Right atrium auricular region (tissue), 2 donors: ENCODE measurements around the gene SGO2. TPM values are rescaled to one million over a fixed set of nuclear protein-coding genes. Genes with fewer than 3 reads are reported as not detected.

Experiments used
- DNase-seq: peaks from one replicate; pipeline ENCODE4 v3.0.0-alpha.2; 2019; ENCODE audit warnings: low spot score
- H3K27ac ChIP-seq, 2 donors: fragments of 200-600 bp; sonication (generic); 1 replicate in 1 of 2; 2 replicates in 1 of 2; pipeline ENCODE4 v1.5.1; 2016 to 2019
- H3K27me3 ChIP-seq, 2 donors: fragments of 200-600 bp; sonication (generic); one replicate each; pipeline versions ENCODE4 v1.5.1 to v1.6.0; 2017 to 2019
- H3K36me3 ChIP-seq: fragments of 200-600 bp; sonication (generic); one replicate; pipeline ENCODE4 v1.5.1; 2016
- H3K4me1 ChIP-seq, 2 donors: fragments of 200-600 bp; sonication (generic); one replicate each; pipeline versions ENCODE4 v1.5.1 to v1.6.0; 2017 to 2019
- H3K4me3 ChIP-seq, 2 donors: fragments of 200-600 bp; sonication (generic); 1 replicate in 1 of 2; 2 replicates in 1 of 2; pipeline ENCODE4 v1.5.1; 2017 to 2019; ENCODE audit warnings: mild to moderate bottlenecking in 1 of 2, moderate library complexity in 1 of 2
- H3K9me3 ChIP-seq, 2 donors: fragments of 200-600 bp; sonication (generic); one replicate each; pipeline ENCODE4 v1.5.1; 2019
- CTCF ChIP-seq, 2 donors: fragments of 200-600 bp; sonication (generic); IDR thresholded peaks; one replicate each; pipeline ENCODE4 v1.5.1; 2019; ENCODE audit warnings: antibody characterized with exemption in 2 of 2
- total RNA-seq, 2 donors: library from RNA; depleted of rRNA; stranded (reverse); fragments of >200 nt; gene quantifications; one replicate each; pipeline ENCODE4 v1.1.0, GENCODE V29; 2016

The SGO2 gene
- total RNA-seq, 2 donors from 2014 or later, result 1.9 to 2.5 TPM

DNA sequence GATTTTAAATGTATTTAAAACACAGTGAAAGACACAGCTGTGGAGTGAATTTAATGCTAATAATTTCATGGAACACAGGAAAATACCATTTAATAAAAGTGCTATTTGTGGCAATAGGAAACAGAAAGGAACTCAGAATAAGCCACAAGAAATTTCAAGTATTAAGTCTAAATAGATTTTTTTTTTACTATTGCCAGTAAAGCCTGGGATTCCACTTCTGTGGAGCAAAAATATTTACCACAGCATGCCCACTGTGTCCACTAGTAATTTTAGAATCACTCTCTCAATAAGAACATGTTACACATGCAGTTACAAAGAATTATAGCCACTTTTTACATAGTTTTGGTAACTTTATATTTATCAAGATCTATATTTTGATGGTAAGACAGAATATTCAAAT lies 33.4 kb upstream of the SGO2 start:
- Histone ChIP-seq H3K36me3 (peaks cover 63% of the 10 kb centered on the region), H3K4me1 (no peaks in the 10 kb centered on the region), H3K27me3 (no peaks in the 10 kb centered on the region), H3K4me3 (no peak overlapping the region), H3K27ac (no peak overlapping the region), H3K9me3 (no peaks in the 10 kb centered on the region)
- no peak for DNase-seq
- no peak for TF ChIP-seq CTCF (IDR thresholded peaks at IDR 0.05)

DNA sequence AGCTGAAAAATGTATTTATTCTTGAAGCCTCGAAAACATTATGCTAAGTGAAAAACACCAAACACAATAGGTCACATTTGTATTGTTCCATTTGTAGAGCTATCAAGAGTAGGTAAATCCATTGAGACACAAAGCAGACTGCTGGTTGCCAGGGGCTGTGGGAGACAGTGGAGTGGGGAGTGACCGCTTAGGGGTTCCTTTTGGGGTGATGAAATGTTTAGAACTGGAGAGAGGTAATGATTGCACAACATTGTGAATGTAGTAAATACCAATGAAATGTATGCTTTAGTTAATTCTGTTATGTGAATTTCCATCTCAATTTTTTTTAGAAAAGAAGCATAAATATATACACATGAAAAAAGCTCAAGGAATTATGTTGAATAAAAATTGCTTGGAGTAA lies 32.0 kb upstream of the SGO2 start:
- no peaks in the 10 kb centered on the region for H3K4me1 ChIP-seq
- H3K27me3 ChIP-seq, result no peaks in the 10 kb centered on the region
- no peak for DNase-seq
- H3K4me3 ChIP-seq, result no peak overlapping the region
- H3K36me3 ChIP-seq, result peaks cover 69% of the 10 kb centered on the region
- no peak overlapping the region for H3K27ac ChIP-seq
- no peaks in the 10 kb centered on the region for H3K9me3 ChIP-seq
- TF ChIP-seq CTCF (IDR thresholded peaks at IDR 0.05), result no peak

GRCh38 chr2:200496696-200497095 lies 29.3 kb upstream of the SGO2 start:
- H3K36me3 ChIP-seq, result peaks cover 51% of the 10 kb centered on the region
- no peak for DNase-seq
- H3K9me3 ChIP-seq, result no peaks in the 10 kb centered on the region
- no peaks in the 10 kb centered on the region for H3K4me1 ChIP-seq
- no peak overlapping the region for H3K4me3 ChIP-seq
- H3K27me3 ChIP-seq, result no peaks in the 10 kb centered on the region
- no peak for TF ChIP-seq CTCF (IDR thresholded peaks at IDR 0.05)
- H3K27ac ChIP-seq, result no peak overlapping the region

DNA sequence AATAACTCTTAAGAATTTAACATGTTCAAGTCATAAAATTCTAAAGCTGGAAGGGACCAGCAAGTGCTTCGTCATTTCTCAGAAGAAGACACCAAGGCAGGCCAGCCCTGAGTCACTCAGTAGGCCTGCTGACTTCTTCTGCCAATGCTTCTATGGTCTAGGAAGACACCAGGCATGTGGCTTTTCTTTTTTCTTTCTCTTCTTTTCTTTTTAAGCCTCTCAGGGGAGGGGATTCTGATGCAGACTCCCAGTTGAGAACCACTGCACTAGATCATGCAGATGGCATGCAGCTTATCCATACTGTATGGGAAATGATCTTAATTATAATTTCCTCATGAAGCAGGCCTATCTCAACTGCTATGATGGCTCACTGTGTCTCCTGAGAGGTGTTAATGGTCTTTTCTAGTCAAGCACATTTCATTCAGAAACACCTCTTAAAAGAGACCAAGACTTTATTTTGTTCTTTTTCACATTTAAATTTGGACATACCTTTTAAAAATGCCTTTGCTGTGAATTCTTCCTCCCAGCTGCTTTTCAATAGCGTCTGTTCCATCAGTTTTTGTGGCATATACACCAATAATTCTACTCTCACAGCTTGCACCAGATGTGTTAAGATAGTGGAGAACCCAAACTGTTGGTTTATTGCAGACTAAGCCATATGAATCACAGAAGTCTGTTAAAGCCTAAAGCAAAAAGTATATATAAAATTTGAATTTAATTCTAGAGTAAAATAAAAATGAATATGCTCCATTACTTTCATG lies 27.4 kb upstream of the SGO2 start:
- no peak for DNase-seq
- no peak overlapping the region for H3K4me3 ChIP-seq
- H3K9me3 ChIP-seq, result no peaks in the 10 kb centered on the region
- no peaks in the 10 kb centered on the region for H3K27me3 ChIP-seq
- peaks cover 32% of the 10 kb centered on the region for H3K36me3 ChIP-seq
- no peaks in the 10 kb centered on the region for H3K4me1 ChIP-seq
- TF ChIP-seq CTCF (IDR thresholded peaks at IDR 0.05), result no peak
- no peak overlapping the region for H3K27ac ChIP-seq

DNA sequence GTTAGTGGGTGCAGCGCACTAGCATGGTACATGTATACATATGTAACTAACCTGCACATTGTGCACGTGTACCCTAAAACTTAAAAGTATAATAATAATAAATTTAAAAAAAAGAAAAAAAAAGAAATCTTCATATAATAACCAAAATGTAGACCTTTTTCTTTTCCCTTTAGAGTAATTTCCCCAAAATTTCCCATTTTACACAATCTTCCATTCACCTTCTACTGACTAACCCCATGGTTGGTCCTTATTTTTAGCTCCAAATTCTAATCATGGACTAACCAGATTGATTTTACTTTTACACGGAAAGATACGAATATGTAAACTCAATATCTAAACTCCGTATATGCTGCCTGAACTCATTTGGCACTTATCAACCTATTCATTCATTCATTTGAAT lies 23.8 kb upstream of the SGO2 start:
- Histone ChIP-seq H3K27ac (no peak overlapping the region), H3K36me3 (peaks cover 21% of the 10 kb centered on the region), H3K9me3 (no peaks in the 10 kb centered on the region), H3K27me3 (no peaks in the 10 kb centered on the region), H3K4me3 (no peak overlapping the region), H3K4me1 (no peaks in the 10 kb centered on the region)
- DNase-seq, result no peak
- no peak for TF ChIP-seq CTCF (IDR thresholded peaks at IDR 0.05)

DNA sequence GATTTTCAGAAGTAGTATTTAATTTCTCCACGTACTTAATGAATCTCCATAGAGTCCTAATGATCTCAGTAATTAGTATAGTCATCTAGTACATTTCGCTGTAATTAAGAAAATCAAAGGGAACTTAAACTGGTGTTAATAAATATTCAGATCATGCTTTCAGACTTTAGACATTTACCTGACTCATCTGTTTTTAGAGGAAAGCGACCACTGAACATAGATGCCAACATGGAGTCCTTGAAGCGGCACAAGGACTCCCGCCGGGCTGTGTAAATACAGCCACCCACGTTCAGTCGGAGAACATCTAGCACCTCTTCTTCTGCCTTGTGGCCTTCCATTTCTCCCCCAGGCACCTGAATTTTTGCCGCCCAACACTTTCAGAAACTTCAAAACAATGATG lies 19.3 kb upstream of the SGO2 start:
- Histone ChIP-seq H3K27ac (no peak overlapping the region), H3K36me3 (peaks cover 11% of the 10 kb centered on the region), H3K27me3 (no peaks in the 10 kb centered on the region), H3K4me1 (peaks cover 0 to 19% of the 10 kb centered on the region in 2 donors), H3K4me3 (no peak overlapping the region), H3K9me3 (no peaks in the 10 kb centered on the region)
- no peak for TF ChIP-seq CTCF (IDR thresholded peaks at IDR 0.05)
- DNase-seq, result no peak
